Fibroblast of the aortic adventitia (primary cell): ENCODE results near the gene ZNF778. TPM values are rescaled to one million over a fixed set of nuclear protein-coding genes. Genes with fewer than 3 reads are reported as not detected.

Experiments used
- DNase-seq: peaks from one replicate; pipeline ENCODE4 v3.0.0-alpha.2; 2010; ENCODE audit warnings: low read depth
- H3K4me3 ChIP-seq: 2 replicates; pipeline ENCODE4 v1.5.1; 2011; ENCODE audit warnings: low read depth, mild to moderate bottlenecking, control low read depth, low read length, moderate library complexity
- CTCF ChIP-seq: IDR thresholded peaks from 2 replicates; pipeline ENCODE4 v1.5.1; 2011; ENCODE audit warnings: mild to moderate bottlenecking, low read length, control low read depth, inconsistent platforms; ENCODE audit not compliant: insufficient read depth
- total RNA-seq: library from RNA; depleted of rRNA; stranded (reverse); fragments of >200 nt; gene quantifications from 2 replicates; pipeline ENCODE4 v1.2.3, GENCODE V29; 2012; ENCODE audit warnings: low replicate concordance

The ZNF778 gene
- total RNA-seq, 1 donor, result 8.0 TPM

- DNase-seq, result no peak
- no peak for TF ChIP-seq CTCF
- H3K4me3 ChIP-seq, result no peak overlapping the region
Observed at GRCh38 chr16:89210904-89211515, 6.5 kb upstream of the ZNF778 start.

- peak; percentile 60 for TF ChIP-seq CTCF
- DNase-seq, result peak; percentile 79
- H3K4me3 ChIP-seq, result peak overlapping the region; percentile 87
Observed at GRCh38 chr16:89216315-89217137, 977 bp upstream of the ZNF778 start.

GRCh38 chr16:89217138-89217387 is 440 bp upstream of the ZNF778 start:
- no peak for DNase-seq
- TF ChIP-seq CTCF, result no peak
- H3K4me3 ChIP-seq, result peak overlapping the region; percentile 87

- DNase-seq, result no peak
- no peak overlapping the region for H3K4me3 ChIP-seq
- TF ChIP-seq CTCF, result no peak
Observed at GRCh38 chr16:89219365-89219764, 1.9 kb downstream of the ZNF778 start.

- no peak overlapping the region for H3K4me3 ChIP-seq
- DNase-seq, result no peak
- no peak for TF ChIP-seq CTCF
Observed at GRCh38 chr16:89221604-89222003, 4.1 kb downstream of the ZNF778 start.

GRCh38 chr16:89222931-89223330 is 5.4 kb downstream of the ZNF778 start:
- no peak overlapping the region for H3K4me3 ChIP-seq
- no peak for TF ChIP-seq CTCF
- DNase-seq, result no peak
